Measurements from ENCODE around the gene MCTP1.

MCTP1 gene

GRCh38 chr5:94891565-94891964 lies 393.3 kb downstream of the MCTP1 start:
- Histone ChIP-seq H3K27ac (replicated peaks) (no peak overlapping the region), H3K27me3 (ENCODE audit: insufficient read depth, poor library complexity, severe bottlenecking) (no peaks in the 10 kb centered on the region), H3K4me3 (replicated peaks; ENCODE audit: insufficient read depth, low read length) (no peak overlapping the region)
- no peak for DNase-seq (ENCODE audit: low read depth in 1 of 2, low spot score in 1 of 2)
- TF ChIP-seq POLR2AphosphoS5 (IDR thresholded peaks at IDR 0.05; ENCODE audit: low read depth), result no peak

- Histone ChIP-seq H3K27ac (replicated peaks) (no peak overlapping the region), H3K4me3 (replicated peaks; ENCODE audit: insufficient read depth, low read length) (no peak overlapping the region), H3K27me3 (ENCODE audit: insufficient read depth, poor library complexity, severe bottlenecking) (no peaks in the 10 kb centered on the region)
- DNase-seq (ENCODE audit: low read depth in 1 of 2, low spot score in 1 of 2), result no peak
- TF ChIP-seq GABPA (IDR thresholded peaks at IDR 0.05; ENCODE audit: low read depth) (no peak), SPI1 (IDR thresholded peaks at IDR 0.05; ENCODE audit: borderline replicate concordance, low read depth) (no peak), POLR2AphosphoS5 (IDR thresholded peaks at IDR 0.05; ENCODE audit: low read depth) (no peak), REST (IDR thresholded peaks at IDR 0.05; ENCODE audit: insufficient replicate concordance, low read depth) (no peak), CTCF (IDR thresholded peaks at IDR 0.05; ENCODE audit: insufficient read depth, low read length) (no peak)
Measured at GRCh38 chr5:94890907-94891306, 394.0 kb downstream of the MCTP1 start.

GRCh38 chr5:94888674-94889073 lies 396.2 kb downstream of the MCTP1 start:
- Histone ChIP-seq H3K4me3 (replicated peaks; ENCODE audit: insufficient read depth, low read length) (no peak overlapping the region), H3K27ac (replicated peaks) (no peak overlapping the region), H3K27me3 (ENCODE audit: insufficient read depth, poor library complexity, severe bottlenecking) (no peaks in the 10 kb centered on the region)
- DNase-seq (ENCODE audit: low read depth in 1 of 2, low spot score in 1 of 2), result no peak
- TF ChIP-seq CTCF (IDR thresholded peaks at IDR 0.05; ENCODE audit: insufficient read depth, low read length) (no peak), GABPA (IDR thresholded peaks at IDR 0.05; ENCODE audit: low read depth) (no peak), POLR2AphosphoS5 (IDR thresholded peaks at IDR 0.05; ENCODE audit: low read depth) (no peak), REST (IDR thresholded peaks at IDR 0.05; ENCODE audit: insufficient replicate concordance, low read depth) (no peak), SPI1 (IDR thresholded peaks at IDR 0.05; ENCODE audit: borderline replicate concordance, low read depth) (no peak)

- no peak for DNase-seq (ENCODE audit: low read depth in 1 of 2, low spot score in 1 of 2)
- no peak overlapping the region for H3K4me3 ChIP-seq (replicated peaks; ENCODE audit: insufficient read depth, low read length)
- TF ChIP-seq REST (IDR thresholded peaks at IDR 0.05; ENCODE audit: insufficient replicate concordance, low read depth) (no peak), GABPA (IDR thresholded peaks at IDR 0.05; ENCODE audit: low read depth) (no peak), SPI1 (IDR thresholded peaks at IDR 0.05; ENCODE audit: borderline replicate concordance, low read depth) (no peak), POLR2AphosphoS5 (IDR thresholded peaks at IDR 0.05; ENCODE audit: low read depth) (no peak), CTCF (IDR thresholded peaks at IDR 0.05; ENCODE audit: insufficient read depth, low read length) (no peak)
- no peak overlapping the region for H3K27ac ChIP-seq (replicated peaks)
- no peaks in the 10 kb centered on the region for H3K27me3 ChIP-seq (ENCODE audit: insufficient read depth, poor library complexity, severe bottlenecking)
Measured at GRCh38 chr5:94885931-94886330, 399.0 kb downstream of the MCTP1 start.
